Osteocyte (in vitro differentiated cells): Measurements from ENCODE around the gene DNAI4. TPM values are rescaled to one million over a fixed set of nuclear protein-coding genes. Genes with fewer than 3 reads are reported as not detected.

Experiments used
- DNase-seq: peaks from one replicate; pipeline ENCODE4 v3.0.0; 2021; ENCODE audit warnings: mixed read lengths; ENCODE audit not compliant: unreplicated experiment; ENCODE audit errors: extremely low spot score
- H3K27ac Mint-ChIP-seq: one replicate; pipeline ENCODE4 v1.8.0; 2021; ENCODE audit warnings: mild to moderate bottlenecking, mixed read lengths; ENCODE audit not compliant: unreplicated experiment
- H3K27me3 Mint-ChIP-seq: one replicate; pipeline ENCODE4 v1.8.0; 2021; ENCODE audit warnings: mixed read lengths; ENCODE audit not compliant: unreplicated experiment
- H3K36me3 Mint-ChIP-seq: one replicate; pipeline ENCODE4 v1.8.0; 2021; ENCODE audit warnings: mixed read lengths; ENCODE audit not compliant: unreplicated experiment
- H3K4me1 Mint-ChIP-seq: one replicate; pipeline ENCODE4 v1.8.0; 2021; ENCODE audit warnings: mixed read lengths; ENCODE audit not compliant: unreplicated experiment
- H3K4me3 Mint-ChIP-seq: one replicate; pipeline ENCODE4 v1.8.0; 2021; ENCODE audit warnings: mild to moderate bottlenecking, moderate library complexity, mixed read lengths; ENCODE audit not compliant: unreplicated experiment
- H3K9me3 Mint-ChIP-seq: one replicate; pipeline ENCODE4 v1.8.0; 2021; ENCODE audit warnings: mixed read lengths; ENCODE audit not compliant: unreplicated experiment
- total RNA-seq: library from RNA; stranded (reverse); gene quantifications from 2 replicates; pipeline ENCODE4 v1.2.1, GENCODE V29; 2021
- TF ChIP-seq, protein P1 (sequence below): fragments of 200-600 bp; sonication (generic); IDR thresholded peaks from 2 replicates; pipeline ENCODE4 v1.5.0; 2021; ENCODE audit warnings: antibody characterized with exemption, mild to moderate bottlenecking, moderate library complexity

Gene DNAI4
- total RNA-seq, 1 donor from 2014 or later = 8.9 TPM

GRCh38 chr1:66940981-66941380 lies 16.3 kb upstream of the DNAI4 start:
- Mint-ChIP-seq H3K4me3 (no peak overlapping the region), H3K9me3 (no peaks in the 10 kb centered on the region), H3K36me3 (peaks cover 16% of the 10 kb centered on the region), H3K27ac (peak overlapping the region; percentile 18), H3K4me1 (peaks cover 74% of the 10 kb centered on the region), H3K27me3 (no peaks in the 10 kb centered on the region)
- TF ChIP-seq, protein P1, sequence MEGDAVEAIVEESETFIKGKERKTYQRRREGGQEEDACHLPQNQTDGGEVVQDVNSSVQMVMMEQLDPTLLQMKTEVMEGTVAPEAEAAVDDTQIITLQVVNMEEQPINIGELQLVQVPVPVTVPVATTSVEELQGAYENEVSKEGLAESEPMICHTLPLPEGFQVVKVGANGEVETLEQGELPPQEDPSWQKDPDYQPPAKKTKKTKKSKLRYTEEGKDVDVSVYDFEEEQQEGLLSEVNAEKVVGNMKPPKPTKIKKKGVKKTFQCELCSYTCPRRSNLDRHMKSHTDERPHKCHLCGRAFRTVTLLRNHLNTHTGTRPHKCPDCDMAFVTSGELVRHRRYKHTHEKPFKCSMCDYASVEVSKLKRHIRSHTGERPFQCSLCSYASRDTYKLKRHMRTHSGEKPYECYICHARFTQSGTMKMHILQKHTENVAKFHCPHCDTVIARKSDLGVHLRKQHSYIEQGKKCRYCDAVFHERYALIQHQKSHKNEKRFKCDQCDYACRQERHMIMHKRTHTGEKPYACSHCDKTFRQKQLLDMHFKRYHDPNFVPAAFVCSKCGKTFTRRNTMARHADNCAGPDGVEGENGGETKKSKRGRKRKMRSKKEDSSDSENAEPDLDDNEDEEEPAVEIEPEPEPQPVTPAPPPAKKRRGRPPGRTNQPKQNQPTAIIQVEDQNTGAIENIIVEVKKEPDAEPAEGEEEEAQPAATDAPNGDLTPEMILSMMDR = no peak
- DNase-seq = no peak

- Mint-ChIP-seq H3K27me3 (no peaks in the 10 kb centered on the region), H3K4me3 (no peak overlapping the region), H3K27ac (peak overlapping the region; percentile 70), H3K4me1 (peaks cover 79% of the 10 kb centered on the region), H3K36me3 (peaks cover 16% of the 10 kb centered on the region), H3K9me3 (no peaks in the 10 kb centered on the region)
- TF ChIP-seq, protein P1 = no peak
- no peak for DNase-seq
Observed at GRCh38 chr1:66938613-66939012, 14.0 kb upstream of the DNAI4 start.

DNA sequence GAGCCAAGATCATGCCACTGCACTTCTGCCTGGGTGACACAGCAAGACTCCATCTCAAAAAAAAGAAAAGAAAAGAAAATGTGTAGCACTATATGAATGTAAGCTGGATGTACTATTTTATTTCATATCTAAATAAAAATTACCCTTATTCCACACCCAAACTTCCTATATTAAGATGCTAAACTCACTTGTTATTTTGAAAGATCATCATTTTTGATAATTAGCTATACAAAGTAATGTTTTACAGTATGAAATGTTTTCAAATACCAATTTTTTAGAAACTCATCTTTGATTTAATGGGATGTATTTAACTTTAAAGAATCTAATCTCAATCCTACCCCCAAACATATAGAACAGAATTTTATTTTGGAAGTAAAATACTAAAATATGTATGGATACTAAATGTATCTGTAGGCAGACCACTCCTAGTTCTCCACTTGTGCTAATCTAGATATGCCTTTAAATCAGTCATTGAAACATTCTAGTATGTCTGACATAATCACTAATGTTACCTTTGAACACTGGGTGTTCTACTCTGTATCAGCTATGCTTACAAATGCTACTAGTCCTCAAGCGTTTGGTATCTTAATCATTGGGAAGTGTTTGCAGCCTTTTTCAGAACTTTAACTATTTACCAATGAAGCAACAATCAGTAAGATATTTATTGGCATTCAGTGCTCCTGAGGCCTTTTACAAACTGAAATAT lies 13.0 kb upstream of the DNAI4 start:
- no peak for DNase-seq
- peak overlapping the region; percentile 40 for H3K27ac Mint-ChIP-seq
- H3K4me3 Mint-ChIP-seq = no peak overlapping the region
- peaks cover 82% of the 10 kb centered on the region for H3K4me1 Mint-ChIP-seq
- TF ChIP-seq, protein P1 = no peak
- H3K36me3 Mint-ChIP-seq = peaks cover 14% of the 10 kb centered on the region
- H3K9me3 Mint-ChIP-seq = no peaks in the 10 kb centered on the region
- no peaks in the 10 kb centered on the region for H3K27me3 Mint-ChIP-seq

DNA sequence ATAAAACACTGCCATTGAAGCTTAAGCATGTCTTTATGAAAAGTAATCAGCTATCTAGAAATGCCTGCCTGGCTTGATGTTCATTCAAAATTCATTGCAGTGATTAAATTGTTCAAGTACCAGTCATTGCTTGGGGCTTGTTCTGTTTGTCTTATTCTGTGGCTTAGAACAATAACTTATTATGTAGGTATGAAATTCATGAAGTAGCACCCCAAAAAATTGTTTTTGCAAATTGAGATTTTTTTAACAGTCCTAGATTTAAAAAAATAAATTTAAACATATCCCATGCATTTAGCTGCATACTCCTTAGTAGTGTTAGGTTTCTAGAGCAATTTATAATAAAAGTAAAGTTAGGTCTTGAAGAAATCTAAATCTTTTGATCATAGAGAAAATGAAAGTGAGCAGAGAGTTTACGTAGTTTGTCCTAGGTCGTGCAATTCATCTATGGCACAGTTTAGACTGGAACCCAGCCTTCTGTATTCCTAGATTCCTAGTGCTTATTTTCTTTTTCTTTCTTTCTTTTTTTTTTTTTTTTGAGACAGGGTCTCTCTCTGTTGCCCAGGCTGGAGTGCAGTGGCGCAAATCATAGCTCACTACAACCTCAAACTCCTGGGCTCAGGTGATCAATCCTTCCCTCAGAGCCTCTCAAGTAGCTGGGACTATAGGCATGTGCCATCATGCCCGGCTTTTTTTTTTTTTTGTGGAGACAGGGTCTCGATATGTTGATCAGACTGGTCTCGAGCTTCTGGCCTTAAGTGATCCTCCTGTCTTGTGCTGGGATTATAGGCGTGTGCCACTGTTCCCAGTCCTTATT lies 9.4 kb upstream of the DNAI4 start:
- no peak for DNase-seq
- H3K36me3 Mint-ChIP-seq = no peaks in the 10 kb centered on the region
- H3K4me1 Mint-ChIP-seq = peaks cover 76% of the 10 kb centered on the region
- TF ChIP-seq, protein P1 = no peak
- peak overlapping the region; percentile 76 for H3K27ac Mint-ChIP-seq
- no peaks in the 10 kb centered on the region for H3K27me3 Mint-ChIP-seq
- H3K9me3 Mint-ChIP-seq = no peaks in the 10 kb centered on the region
- H3K4me3 Mint-ChIP-seq = peak overlapping the region; percentile 52

DNA sequence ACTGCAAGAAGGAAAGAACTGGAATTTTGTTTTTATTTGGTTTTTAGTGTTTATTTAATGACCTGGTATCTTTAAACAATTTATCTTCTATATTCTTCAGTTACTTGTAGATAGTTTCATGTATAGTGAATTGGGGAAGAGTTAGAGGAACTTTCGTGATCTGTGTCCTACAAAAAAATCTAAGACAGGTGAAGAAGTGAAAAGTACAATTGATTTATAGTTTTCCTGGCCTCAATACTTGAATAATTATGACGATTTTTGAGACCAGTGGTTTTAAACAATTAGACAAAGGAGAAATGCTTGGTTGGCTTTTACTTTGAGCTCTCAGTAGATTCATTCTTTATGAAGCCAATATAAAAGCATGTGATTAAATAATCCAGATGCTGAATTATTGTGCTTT lies 7.6 kb upstream of the DNAI4 start:
- no peaks in the 10 kb centered on the region for H3K27me3 Mint-ChIP-seq
- H3K4me1 Mint-ChIP-seq = peaks cover 67% of the 10 kb centered on the region
- no peaks in the 10 kb centered on the region for H3K9me3 Mint-ChIP-seq
- peak overlapping the region; percentile 90 for H3K4me3 Mint-ChIP-seq
- no peak for DNase-seq
- H3K27ac Mint-ChIP-seq = peak overlapping the region; percentile 83
- TF ChIP-seq, protein P1 = no peak
- peaks cover 2% of the 10 kb centered on the region for H3K36me3 Mint-ChIP-seq
